SK-N-SH (cell line): ENCODE measurements around the gene TTC28. TPM values are rescaled to one million over a fixed set of nuclear protein-coding genes. Genes with fewer than 3 reads are reported as not detected.

Source experiments
- CTCF ChIA-PET: fragments of 300-600, 350-600 bp; formaldehyde crosslinking; extraction: SDS; loops from one replicate; lab custom pipeline; 2021; lab: Yijun Ruan, JAX
- POLR2A ChIA-PET: fragments of 350-600 bp; sonication (Branson Sonifier 250); formaldehyde crosslinking; extraction: SDS; loops from one replicate; lab custom pipeline; 2020; ENCODE audit warnings: antibody characterized with exemption, inconsistent platforms; lab: Yijun Ruan, JAX
- DNase-seq: peaks from one replicate; pipeline ENCODE4 v3.0.0; 2012
- H2AFZ ChIP-seq: fragments of 200-600 bp; sonication (generic); 2 replicates; pipeline ENCODE4 v1.8.1; 2016; ENCODE audit warnings: antibody characterized with exemption, mild to moderate bottlenecking, low read depth
- H3F3A ChIP-seq: fragments of 200-600 bp; sonication (generic); replicated peaks from 2 replicates; pipeline ENCODE3; 2016; ENCODE audit warnings: antibody characterized with exemption, mild to moderate bottlenecking; ENCODE audit not compliant: insufficient read depth
- H3K27ac ChIP-seq, 2 experiments: fragments of 200-500 bp in 1 of 2; fragments of 200-600 bp in 1 of 2; sonication (Bioruptor generic) in 1 of 2; sonication (generic), shearing (Covaris generic) in 1 of 2; 2 replicates each; pipeline versions ENCODE4 v1.5.1 to v1.6.1; 2014 to 2016; ENCODE audit warnings: low read depth in 2 of 2, inconsistent platforms in 1 of 2, low read length in 1 of 2, mild to moderate bottlenecking in 1 of 2, mixed read lengths in 1 of 2
- H3K27me3 ChIP-seq: fragments of 200-600 bp; sonication (generic), shearing (Covaris generic); 2 replicates; pipeline ENCODE4 v1.6.1; 2016; ENCODE audit warnings: mixed run types; ENCODE audit not compliant: insufficient read depth
- H3K36me3 ChIP-seq, 2 experiments: fragments of 200-500 bp in 1 of 2; fragments of 200-600 bp in 1 of 2; sonication (Bioruptor generic) in 1 of 2; sonication (generic) in 1 of 2; replicated peaks in 1 of 2; 2 replicates each; pipeline versions ENCODE3 to v1.5.1; 2014 to 2016; ENCODE audit warnings: low read length in 1 of 2, mild to moderate bottlenecking in 1 of 2; ENCODE audit not compliant: insufficient read depth in 2 of 2, control insufficient read depth in 1 of 2
- H3K4me1 ChIP-seq, 2 experiments: fragments of 200-500 bp in 1 of 2; fragments of 200-600 bp in 1 of 2; sonication (Bioruptor generic) in 1 of 2; sonication (generic), shearing (Covaris generic) in 1 of 2; 2 replicates each; pipeline versions ENCODE4 v1.5.1 to v1.6.1; 2014 to 2016; ENCODE audit warnings: low read depth in 1 of 2, low read length in 1 of 2, mixed run types in 1 of 2; ENCODE audit not compliant: insufficient read depth in 2 of 2, control insufficient read depth in 1 of 2
- H3K4me2 ChIP-seq: fragments of 200-600 bp; sonication (generic), shearing (Covaris generic); 2 replicates; pipeline ENCODE4 v1.6.1; 2017; ENCODE audit warnings: mixed run types
- H3K4me3 ChIP-seq, 2 experiments: fragments of 200-500 bp in 1 of 2; fragments of 200-600 bp in 1 of 2; sonication (Bioruptor generic) in 1 of 2; sonication (generic), shearing (Covaris generic) in 1 of 2; 2 replicates each; pipeline versions ENCODE4 v1.5.1 to v1.8.1; 2014 to 2016; ENCODE audit warnings: low read depth in 2 of 2, inconsistent platforms in 1 of 2, low read length in 1 of 2, mild to moderate bottlenecking in 1 of 2, mixed read lengths in 1 of 2, moderate library complexity in 1 of 2
- H3K79me2 ChIP-seq: fragments of 200-600 bp; sonication (generic); 2 replicates; pipeline ENCODE4 v1.8.1; 2017; ENCODE audit warnings: mild to moderate bottlenecking; ENCODE audit not compliant: insufficient read depth
- H3K9ac ChIP-seq: fragments of 200-600 bp; sonication (generic); 2 replicates; pipeline ENCODE4 v1.6.1; 2017; ENCODE audit warnings: mixed run types
- H3K9me2 ChIP-seq: fragments of 200-600 bp; sonication (generic); 2 replicates; pipeline ENCODE4 v1.6.1; 2017; ENCODE audit warnings: mixed run types
- H3K9me3 ChIP-seq: fragments of 200-600 bp; sonication (generic); 2 replicates; pipeline ENCODE4 v1.6.1; 2017; ENCODE audit warnings: mixed run types, mild to moderate bottlenecking, moderate library complexity
- H4K20me1 ChIP-seq: fragments of 200-600 bp; sonication (generic); 2 replicates; pipeline ENCODE4 v1.6.1; 2017; ENCODE audit warnings: mild to moderate bottlenecking, mixed run types; ENCODE audit not compliant: insufficient read depth
- ELF1 ChIP-seq: IDR thresholded peaks from 2 replicates; pipeline ENCODE4 v1.4.0; 2012
- EP300 ChIP-seq, 2 experiments: IDR thresholded peaks; 2 replicates each; pipeline versions ENCODE4 v1.4.0 to v1.6.1; 2012; ENCODE audit warnings: borderline replicate concordance in 1 of 2, low read depth in 1 of 2, low read length in 1 of 2
- EZH2phosphoT487 ChIP-seq: fragments of 200-600 bp; sonication (generic); IDR thresholded peaks from 2 replicates; pipeline ENCODE4 v1.6.1; 2017; ENCODE audit warnings: low read depth, mixed run types, mild to moderate bottlenecking, antibody characterized with exemption, moderate library complexity, borderline replicate concordance
- FOSL2 ChIP-seq: IDR thresholded peaks from 2 replicates; pipeline ENCODE4 v1.4.0; 2012; ENCODE audit warnings: low read depth, mild to moderate bottlenecking, moderate library complexity, borderline replicate concordance
- FOXM1 ChIP-seq: IDR thresholded peaks from 2 replicates; pipeline ENCODE4 v1.4.0; 2012; ENCODE audit warnings: low read depth, mild to moderate bottlenecking
- GATA2 ChIP-seq: sonication (generic); formaldehyde crosslinking; IDR thresholded peaks from 2 replicates; pipeline ENCODE4 v1.5.0; 2020; ENCODE audit warnings: mild to moderate bottlenecking, missing genetic modification reagents
- JUND ChIP-seq: IDR thresholded peaks from 2 replicates; pipeline ENCODE4 v1.4.0; 2012
- RAD21 ChIP-seq: IDR thresholded peaks from 2 replicates; pipeline ENCODE4 v1.6.1; 2012; ENCODE audit warnings: mild to moderate bottlenecking, low read length
- REST ChIP-seq: IDR thresholded peaks from 2 replicates; pipeline ENCODE4 v1.6.1; 2012; ENCODE audit warnings: mild to moderate bottlenecking, low read depth, low read length, moderate library complexity
- RXRA ChIP-seq: IDR thresholded peaks from 2 replicates; pipeline ENCODE4 v1.4.0; 2012; ENCODE audit warnings: low read depth, mild to moderate bottlenecking, borderline replicate concordance
- TAF1 ChIP-seq: IDR thresholded peaks from 2 replicates; pipeline ENCODE4 v1.6.1; 2012; ENCODE audit warnings: low read depth, mild to moderate bottlenecking, low read length, moderate library complexity, borderline replicate concordance
- WGBS: methylation state at CpG from one replicate; pipeline ENCODE4 v1.1.6; 2017; ENCODE audit warnings: low lambda C conversion rate; 5-methylcytosine and 5-hydroxymethylcytosine counted together
- polyA plus RNA-seq, 3 experiments: library from polyadenylated mRNA; depleted of rRNA; stranded (reverse); fragments of >200 nt; gene quantifications; 2 replicates each; pipeline ENCODE4 v1.2.3, GENCODE V29; 2012
- TF ChIP-seq, protein P1 (sequence below): fragments of 150-350 bp; IDR thresholded peaks from 2 replicates; pipeline ENCODE4 v1.6.1; 2016; ENCODE audit warnings: mild to moderate bottlenecking, low read depth, low read length

Gene TTC28
- polyA plus RNA-seq, 1 of the 3 experiments (the other 2 are of a cell fraction) = 5.9 TPM

- Histone ChIP-seq H3K27ac (no peak overlapping the region; a peak in 1 of 4 replicates), H3K9me3 (no peaks in the 10 kb centered on the region), H3K4me2 (no peak overlapping the region), H3K4me3 (no peak overlapping the region), H4K20me1 (no peaks in the 10 kb centered on the region), H3K79me2 (no peaks in the 10 kb centered on the region), H2AFZ (no peak overlapping the region), H3K4me1 (peaks cover 0 to 30% of the 10 kb centered on the region in 2 experiments; a peak in 1 of 4 replicates), H3K9ac (no peak overlapping the region), H3F3A (no peaks in the 10 kb centered on the region), H3K27me3 (no peaks in the 10 kb centered on the region), H3K9me2 (no peaks in the 10 kb centered on the region), H3K36me3 (peaks cover 0 to 31% of the 10 kb centered on the region in 2 experiments)
- no peak for DNase-seq
- ChIA-PET CTCF (interaction anchor here (0.6 to 3.9 kb wide), 5 partner anchors 10 to 188 kb away, joined by 3 to 31 read pairs (median 4); no protein-coding TSS in a partner anchor), POLR2A (no interaction called here)
- TF ChIP-seq FOSL2 (no peak), JUND (no peak), EZH2phosphoT487 (no peak), FOXM1 (no peak), RXRA (no peak), TAF1 (no peak), GATA2 (CRISPR knock-in tag) (no peak), RAD21 (no peak), EP300 (IDR thresholded peaks at IDR 0.05; ENCODE audit: borderline replicate concordance in 1 of 2, low read depth in 1 of 2, low read length in 1 of 2) (no peak)
- TF ChIP-seq, protein P1, sequence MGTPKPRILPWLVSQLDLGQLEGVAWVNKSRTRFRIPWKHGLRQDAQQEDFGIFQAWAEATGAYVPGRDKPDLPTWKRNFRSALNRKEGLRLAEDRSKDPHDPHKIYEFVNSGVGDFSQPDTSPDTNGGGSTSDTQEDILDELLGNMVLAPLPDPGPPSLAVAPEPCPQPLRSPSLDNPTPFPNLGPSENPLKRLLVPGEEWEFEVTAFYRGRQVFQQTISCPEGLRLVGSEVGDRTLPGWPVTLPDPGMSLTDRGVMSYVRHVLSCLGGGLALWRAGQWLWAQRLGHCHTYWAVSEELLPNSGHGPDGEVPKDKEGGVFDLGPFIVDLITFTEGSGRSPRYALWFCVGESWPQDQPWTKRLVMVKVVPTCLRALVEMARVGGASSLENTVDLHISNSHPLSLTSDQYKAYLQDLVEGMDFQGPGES = no peak
- 90% methylated on average over 5 of the region's 5 CpGs for WGBS
Observed at GRCh38 chr22:28102151-28102812, 577.4 kb downstream of the TTC28 start.

DNA sequence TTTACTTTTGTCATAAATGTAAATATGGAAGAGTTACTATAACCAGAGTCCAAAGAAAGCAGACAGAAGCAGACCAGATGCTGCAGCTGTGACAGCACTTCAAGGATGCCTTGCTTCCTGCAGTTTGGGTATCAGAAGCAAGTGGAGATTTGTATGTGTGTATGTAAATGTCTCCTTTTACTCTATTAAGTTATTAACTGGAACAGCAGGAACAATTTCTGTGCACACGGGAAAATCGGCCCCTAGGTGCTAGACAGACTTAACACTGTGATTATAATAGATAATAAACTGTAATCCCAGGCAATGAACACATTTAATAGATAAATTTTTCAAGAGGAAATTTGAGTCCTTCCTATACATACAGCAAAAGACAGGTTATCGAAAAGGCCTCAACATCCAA is 582.0 kb downstream of the TTC28 start:
- TF ChIP-seq JUND (no peak), ELF1 (no peak), REST (no peak)
- H3K9ac ChIP-seq = no peak overlapping the region
- H2AFZ ChIP-seq = no peak overlapping the region
- H3K27me3 ChIP-seq = no peaks in the 10 kb centered on the region
- no peaks in the 10 kb centered on the region for H3K9me3 ChIP-seq
- POLR2A ChIA-PET = no interaction called here
- H3K4me2 ChIP-seq = no peak overlapping the region
- DNase-seq = no peak
- H3F3A ChIP-seq = no peaks in the 10 kb centered on the region
- H3K79me2 ChIP-seq = no peaks in the 10 kb centered on the region
- no peaks in the 10 kb centered on the region for H4K20me1 ChIP-seq
- no peak overlapping the region for H3K4me3 ChIP-seq
- H3K4me1 ChIP-seq = peaks cover 0 to 31% of the 10 kb centered on the region in 2 experiments; a peak in 2 of 4 replicates
- H3K9me2 ChIP-seq = no peaks in the 10 kb centered on the region
- H3K27ac ChIP-seq = peak overlapping the region in 1 of 2 experiments; percentile 34; a peak in 2 of 4 replicates
- CTCF ChIA-PET = interaction anchor here (1.1 to 1.4 kb wide), 3 partner anchors 15 to 156 kb away, joined by 3 to 4 read pairs (median 3); no protein-coding TSS in a partner anchor
- peaks cover 2 to 37% of the 10 kb centered on the region in 2 experiments for H3K36me3 ChIP-seq
- WGBS = 90% methylated on average over 3 of the region's 3 CpGs
